ENCODE measurements around the gene NXNL1.

DNA sequence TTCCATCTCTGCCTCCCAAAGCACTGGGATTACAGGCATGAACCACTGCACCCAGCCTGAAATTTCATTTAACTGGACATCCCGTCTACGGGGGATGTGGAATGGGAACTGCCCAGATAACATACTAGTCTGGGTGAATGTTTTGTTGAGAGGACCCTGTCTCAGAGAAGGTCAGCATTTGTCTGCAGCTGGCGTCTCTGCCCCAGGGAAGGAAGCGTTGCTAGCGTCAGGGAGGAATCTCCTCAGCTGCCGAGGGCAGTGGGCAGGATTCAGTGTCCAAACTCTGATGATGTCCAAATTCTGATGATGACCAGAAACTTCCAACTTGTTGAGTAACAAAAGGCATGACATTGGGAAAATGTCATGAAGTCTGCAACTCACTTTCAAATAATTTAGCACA, 3.1 kb downstream of the NXNL1 start:
- TF ChIP-seq, protein P1, sequence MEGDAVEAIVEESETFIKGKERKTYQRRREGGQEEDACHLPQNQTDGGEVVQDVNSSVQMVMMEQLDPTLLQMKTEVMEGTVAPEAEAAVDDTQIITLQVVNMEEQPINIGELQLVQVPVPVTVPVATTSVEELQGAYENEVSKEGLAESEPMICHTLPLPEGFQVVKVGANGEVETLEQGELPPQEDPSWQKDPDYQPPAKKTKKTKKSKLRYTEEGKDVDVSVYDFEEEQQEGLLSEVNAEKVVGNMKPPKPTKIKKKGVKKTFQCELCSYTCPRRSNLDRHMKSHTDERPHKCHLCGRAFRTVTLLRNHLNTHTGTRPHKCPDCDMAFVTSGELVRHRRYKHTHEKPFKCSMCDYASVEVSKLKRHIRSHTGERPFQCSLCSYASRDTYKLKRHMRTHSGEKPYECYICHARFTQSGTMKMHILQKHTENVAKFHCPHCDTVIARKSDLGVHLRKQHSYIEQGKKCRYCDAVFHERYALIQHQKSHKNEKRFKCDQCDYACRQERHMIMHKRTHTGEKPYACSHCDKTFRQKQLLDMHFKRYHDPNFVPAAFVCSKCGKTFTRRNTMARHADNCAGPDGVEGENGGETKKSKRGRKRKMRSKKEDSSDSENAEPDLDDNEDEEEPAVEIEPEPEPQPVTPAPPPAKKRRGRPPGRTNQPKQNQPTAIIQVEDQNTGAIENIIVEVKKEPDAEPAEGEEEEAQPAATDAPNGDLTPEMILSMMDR (tag by site-specific recombination; IDR thresholded peaks at IDR 0.05) = no peak
- TF ChIP-seq, protein P2, sequence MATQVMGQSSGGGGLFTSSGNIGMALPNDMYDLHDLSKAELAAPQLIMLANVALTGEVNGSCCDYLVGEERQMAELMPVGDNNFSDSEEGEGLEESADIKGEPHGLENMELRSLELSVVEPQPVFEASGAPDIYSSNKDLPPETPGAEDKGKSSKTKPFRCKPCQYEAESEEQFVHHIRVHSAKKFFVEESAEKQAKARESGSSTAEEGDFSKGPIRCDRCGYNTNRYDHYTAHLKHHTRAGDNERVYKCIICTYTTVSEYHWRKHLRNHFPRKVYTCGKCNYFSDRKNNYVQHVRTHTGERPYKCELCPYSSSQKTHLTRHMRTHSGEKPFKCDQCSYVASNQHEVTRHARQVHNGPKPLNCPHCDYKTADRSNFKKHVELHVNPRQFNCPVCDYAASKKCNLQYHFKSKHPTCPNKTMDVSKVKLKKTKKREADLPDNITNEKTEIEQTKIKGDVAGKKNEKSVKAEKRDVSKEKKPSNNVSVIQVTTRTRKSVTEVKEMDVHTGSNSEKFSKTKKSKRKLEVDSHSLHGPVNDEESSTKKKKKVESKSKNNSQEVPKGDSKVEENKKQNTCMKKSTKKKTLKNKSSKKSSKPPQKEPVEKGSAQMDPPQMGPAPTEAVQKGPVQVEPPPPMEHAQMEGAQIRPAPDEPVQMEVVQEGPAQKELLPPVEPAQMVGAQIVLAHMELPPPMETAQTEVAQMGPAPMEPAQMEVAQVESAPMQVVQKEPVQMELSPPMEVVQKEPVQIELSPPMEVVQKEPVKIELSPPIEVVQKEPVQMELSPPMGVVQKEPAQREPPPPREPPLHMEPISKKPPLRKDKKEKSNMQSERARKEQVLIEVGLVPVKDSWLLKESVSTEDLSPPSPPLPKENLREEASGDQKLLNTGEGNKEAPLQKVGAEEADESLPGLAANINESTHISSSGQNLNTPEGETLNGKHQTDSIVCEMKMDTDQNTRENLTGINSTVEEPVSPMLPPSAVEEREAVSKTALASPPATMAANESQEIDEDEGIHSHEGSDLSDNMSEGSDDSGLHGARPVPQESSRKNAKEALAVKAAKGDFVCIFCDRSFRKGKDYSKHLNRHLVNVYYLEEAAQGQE (tag by site-specific recombination; IDR thresholded peaks at IDR 0.05) = no peak
- TF ChIP-seq ZBTB21 (tag by site-specific recombination; IDR thresholded peaks at IDR 0.05) = no peak
- no peak for TF ChIP-seq ZBTB7A (tag by site-specific recombination; IDR thresholded peaks at IDR 0.05; ENCODE audit: low read depth)
- TF ChIP-seq ZNF311 (tag by site-specific recombination; IDR thresholded peaks at IDR 0.05; ENCODE audit: borderline replicate concordance) = no peak
- no peak for TF ChIP-seq ZBTB17 (tag by site-specific recombination; IDR thresholded peaks at IDR 0.05)
- TF ChIP-seq ZNF777 (tag by site-specific recombination; IDR thresholded peaks at IDR 0.05; ENCODE audit: borderline replicate concordance) = no peak
- no peak for TF ChIP-seq RBAK (tag by site-specific recombination; IDR thresholded peaks at IDR 0.05)

All from HEK293 (cell line).